HG03571 (cell line): ENCODE measurements around the gene GOLGA6L25.
"Not testable (repeated sequence)": the region's sequence is repeated elsewhere in the genome, so short reads cannot be mapped to it uniquely, and the experiment has no call there.

Experiments
- ATAC-seq: cut with Tn5 transposase; IDR thresholded peaks from one replicate; pipeline ENCODE4 v1.9.1; 2021; ENCODE audit not compliant: unreplicated experiment

The GOLGA6L25 gene

GRCh38 chr15:28553268-28553667 is at the start of gene GOLGA6L25:
TSS of gene GOLGA6L25 (plus strand) at chr15:28553568. CDS start at chr15:28553629, 61 bp downstream.
- not testable (repeated sequence) for ATAC-seq

GRCh38 chr15:28508217-28508889 is 45.0 kb upstream of the GOLGA6L25 start:
- not testable (repeated sequence) for ATAC-seq

- not testable (repeated sequence) for ATAC-seq
These were observed 39.2 kb upstream of the GOLGA6L25 start for GRCh38 chr15:28514128-28514527.

- ATAC-seq, result not testable (repeated sequence)
These were observed 38.2 kb upstream of the GOLGA6L25 start for GRCh38 chr15:28515208-28515607.

- ATAC-seq, result not testable (repeated sequence)
These were observed 20.4 kb upstream of the GOLGA6L25 start, which contains the start of gene GOLGA8G for GRCh38 chr15:28532954-28533353. TSS of gene GOLGA8G (minus strand) at chr15:28532971. CDS start at chr15:28532909, 62 bp downstream.

GRCh38 chr15:28573351-28573750 is 20.0 kb downstream of the GOLGA6L25 start:
- ATAC-seq, result not testable (repeated sequence)

- ATAC-seq, result not testable (repeated sequence)
These were observed 35.7 kb downstream of the GOLGA6L25 start for GRCh38 chr15:28588977-28589606.

GRCh38 chr15:28589769-28590168 is 36.4 kb downstream of the GOLGA6L25 start:
- ATAC-seq, result not testable (repeated sequence)

- not testable (repeated sequence) for ATAC-seq
These were observed 39.0 kb downstream of the GOLGA6L25 start for GRCh38 chr15:28592395-28592794.

- ATAC-seq, result not testable (repeated sequence)
These were observed 40.2 kb downstream of the GOLGA6L25 start for GRCh38 chr15:28593424-28594129.

GRCh38 chr15:28597471-28597870 is 44.1 kb downstream of the GOLGA6L25 start:
- ATAC-seq, result not testable (repeated sequence)

- not testable (repeated sequence) for ATAC-seq
These were observed 44.8 kb downstream of the GOLGA6L25 start for GRCh38 chr15:28598209-28598608.

GRCh38 chr15:28602152-28602551 is 48.8 kb downstream of the GOLGA6L25 start:
- ATAC-seq, result not testable (repeated sequence)
